NCI-H510A (cell line): ENCODE results near the gene RBBP8NL.
"Not testable (repeated sequence)": the region's sequence is repeated elsewhere in the genome, so short reads cannot be mapped to it uniquely, and the experiment has no call there.

Experiments
- DNase-seq: peaks from one replicate; lab custom pipeline; 2025; lab: John Stamatoyannopoulos, UW

RBBP8NL gene

GRCh38 chr20:62374331-62375152, 52.8 kb downstream of the RBBP8NL start:
- DNase-seq, result no peak

GRCh38 chr20:62373631-62374179, 53.6 kb downstream of the RBBP8NL start:
- not testable (repeated sequence) for DNase-seq

GRCh38 chr20:62372042-62372993, 55.0 kb downstream of the RBBP8NL start:
- no peak for DNase-seq

GRCh38 chr20:62371588-62372041, 55.7 kb downstream of the RBBP8NL start:
- DNase-seq, result no peak

GRCh38 chr20:62370807-62371587, 56.3 kb downstream of the RBBP8NL start:
- DNase-seq, result no peak

GRCh38 chr20:62370115-62370806, 57.1 kb downstream of the RBBP8NL start:
- DNase-seq, result no peak

- DNase-seq, result no peak
These were observed 57.6 kb downstream of the RBBP8NL start for GRCh38 chr20:62369815-62370114.

- peak; percentile 26 for DNase-seq
These were observed 58.1 kb downstream of the RBBP8NL start for GRCh38 chr20:62368976-62369814.

GRCh38 chr20:62368392-62368975, 58.9 kb downstream of the RBBP8NL start:
- peak; percentile 32 for DNase-seq

GRCh38 chr20:62367633-62368391, 59.5 kb downstream of the RBBP8NL start:
- peak; percentile 65 for DNase-seq

GRCh38 chr20:62367136-62367632, 60.2 kb downstream of the RBBP8NL start, which contains the start of gene LAMA5:
Gene LAMA5 (minus strand): TSS chr20:62367312. CDS start chr20:62367245, 67 bp downstream.
- peak; percentile 53 for DNase-seq

GRCh38 chr20:62366370-62367135, 60.8 kb downstream of the RBBP8NL start:
- DNase-seq, result peak; percentile 68

- peak; percentile 31 for DNase-seq
These were observed 61.4 kb downstream of the RBBP8NL start for GRCh38 chr20:62365814-62366369.

- no peak for DNase-seq
These were observed 62.2 kb downstream of the RBBP8NL start for GRCh38 chr20:62364911-62365736.

GRCh38 chr20:62363920-62364851, 63.2 kb downstream of the RBBP8NL start:
- DNase-seq, result no peak
